Stimulated activated CD4-positive, alpha-beta T cell treated with anti-CD3 and anti-CD28 coated beads, Interleukin-4, amount 100 ng/mL, for 24 hours (primary cell): Measurements from ENCODE around the gene PCNP.
"Not testable (repeated sequence)": the region's sequence is repeated elsewhere in the genome, so short reads cannot be mapped to it uniquely, and the experiment has no call there.

Source experiments
- DNase-seq: peaks from one replicate; pipeline ENCODE4 v3.0.0-alpha.2; 2020

PCNP gene

GRCh38 chr3:101573449-101574387 lies at the start of gene PCNP:
PCNP (plus strand) TSS chr3:101574180; CDS start chr3:101574216, 36 bp downstream.
- DNase-seq = peak; percentile 100

- no peak for DNase-seq
These were observed 46.5 kb upstream of the PCNP start for GRCh38 chr3:101527441-101527840.

GRCh38 chr3:101527906-101528305 lies 46.1 kb upstream of the PCNP start:
- DNase-seq = no peak

- DNase-seq = no peak
These were observed 43.9 kb upstream of the PCNP start for GRCh38 chr3:101529816-101530685.

DNA sequence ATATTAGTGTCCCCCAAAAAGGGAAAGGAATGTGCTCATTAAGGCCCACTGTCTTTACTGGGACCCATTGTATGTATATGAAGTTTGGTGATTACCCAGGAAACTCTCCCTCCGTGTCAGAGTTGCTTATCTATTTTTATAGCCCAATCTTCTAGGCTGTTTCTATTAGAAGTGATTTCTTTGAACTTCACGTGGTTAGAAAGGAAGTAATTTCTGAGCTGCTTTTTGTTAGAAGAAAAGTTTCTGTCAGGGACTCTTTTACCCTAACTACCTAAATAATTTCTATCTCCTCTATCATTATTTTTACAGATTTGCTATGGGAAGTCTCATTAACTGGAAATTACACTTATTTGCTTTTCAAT lies 43.3 kb upstream of the PCNP start:
- no peak for DNase-seq

DNA sequence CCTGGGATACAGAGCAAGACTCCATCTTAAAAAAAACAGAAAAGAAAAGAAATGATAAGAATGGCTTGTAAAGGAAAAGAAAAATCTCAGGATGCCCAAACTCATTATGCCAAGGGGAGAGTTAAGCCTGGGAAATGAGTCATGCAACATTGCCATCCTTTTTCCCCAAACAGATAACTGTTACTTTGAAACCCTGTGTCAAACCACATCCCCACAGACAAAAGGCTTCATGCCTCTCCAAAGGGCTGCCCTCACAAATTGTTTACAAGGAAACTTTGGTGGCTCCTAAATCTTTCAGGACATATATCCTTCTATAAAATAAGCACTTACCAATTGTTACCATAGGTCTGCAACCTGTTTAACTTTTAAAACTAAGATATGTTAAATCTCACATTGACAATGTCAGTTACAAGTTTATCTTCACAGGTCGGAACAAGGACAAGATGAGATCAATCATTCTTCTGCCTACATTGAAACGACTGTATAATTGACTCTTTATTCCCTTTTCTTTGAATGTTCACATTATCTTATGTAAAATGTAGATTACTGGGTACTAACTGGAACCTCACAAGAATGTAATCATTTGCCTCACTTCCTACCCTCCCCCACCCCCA lies 42.4 kb upstream of the PCNP start:
- no peak for DNase-seq

DNA sequence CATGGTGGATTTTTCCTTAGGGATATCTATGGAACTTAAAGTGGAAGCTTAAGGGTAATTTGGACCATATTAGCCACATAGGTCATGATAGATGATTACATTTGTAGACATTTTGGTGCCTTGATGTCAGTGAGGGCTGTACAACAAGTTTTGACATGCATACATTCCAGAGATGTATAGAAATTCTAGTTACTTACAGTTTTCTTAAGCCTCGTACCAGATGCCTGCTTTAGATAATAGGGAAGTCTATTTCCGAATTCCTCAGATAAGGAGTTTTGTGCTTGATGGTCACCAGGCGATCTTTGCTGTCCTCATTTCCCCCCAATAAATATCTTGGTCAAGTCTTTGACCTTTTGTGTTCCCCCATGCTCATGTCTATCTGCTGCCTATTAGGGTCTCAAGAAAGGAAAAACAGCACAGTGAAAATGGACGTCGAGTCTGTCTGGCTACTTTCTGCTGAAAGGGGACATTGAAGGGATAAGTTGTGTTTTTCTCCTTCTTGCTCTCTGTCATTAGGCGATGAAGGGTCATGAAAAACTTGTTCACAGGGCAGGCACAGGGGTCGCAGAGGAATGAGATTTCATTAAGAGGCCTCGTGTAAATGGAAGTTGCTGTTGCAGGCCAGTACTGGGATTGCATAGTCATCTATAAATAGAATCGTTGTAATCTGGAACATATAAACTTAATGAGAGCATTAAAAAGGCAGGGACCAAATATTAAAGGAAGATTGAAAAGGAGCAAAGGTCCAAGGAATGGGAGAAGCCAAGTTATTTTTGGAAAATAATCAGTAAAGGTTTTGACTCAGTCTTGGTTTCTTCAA lies 41.0 kb upstream of the PCNP start:
- no peak for DNase-seq

DNA sequence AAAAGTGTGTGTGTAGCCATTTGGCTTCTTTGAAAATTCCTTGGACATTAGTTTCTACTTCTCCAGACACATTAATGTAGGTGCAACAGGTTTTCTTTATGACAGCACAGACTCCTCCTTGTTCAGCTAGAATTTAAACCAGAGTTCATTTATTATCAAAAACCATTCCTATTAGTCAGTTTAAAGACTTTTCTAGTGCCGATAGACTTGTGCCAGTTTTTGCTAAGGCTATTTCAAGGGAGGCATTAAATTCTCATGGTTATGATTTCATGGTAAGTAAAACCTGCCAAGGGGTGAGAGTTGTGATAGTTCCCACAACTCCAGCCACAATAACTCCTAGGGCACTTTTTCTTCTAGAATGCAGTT lies 40.4 kb upstream of the PCNP start:
- DNase-seq = no peak

GRCh38 chr3:101535221-101535620 lies 38.8 kb upstream of the PCNP start:
- no peak for DNase-seq

GRCh38 chr3:101536266-101536665 lies 37.7 kb upstream of the PCNP start:
- no peak for DNase-seq

DNA sequence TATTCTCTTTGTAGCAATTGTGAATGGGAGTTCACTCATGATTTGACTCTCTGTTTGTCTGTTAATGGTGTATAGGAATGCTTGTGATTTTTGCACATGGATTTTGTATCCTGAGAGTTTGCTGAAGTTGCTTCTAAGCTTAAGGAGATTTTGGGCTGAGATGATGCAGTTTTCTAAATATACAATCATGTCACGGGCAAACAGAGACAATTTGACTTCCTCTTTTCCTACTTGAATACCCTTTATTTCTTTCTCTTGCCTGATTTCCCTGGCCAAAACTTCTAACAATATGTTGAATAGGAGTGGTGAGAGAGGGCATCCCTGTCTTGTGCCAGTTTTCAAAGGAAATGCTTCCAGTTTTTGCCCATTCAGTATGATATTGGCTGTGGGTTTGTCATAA lies 37.0 kb upstream of the PCNP start:
- not testable (repeated sequence) for DNase-seq

DNA sequence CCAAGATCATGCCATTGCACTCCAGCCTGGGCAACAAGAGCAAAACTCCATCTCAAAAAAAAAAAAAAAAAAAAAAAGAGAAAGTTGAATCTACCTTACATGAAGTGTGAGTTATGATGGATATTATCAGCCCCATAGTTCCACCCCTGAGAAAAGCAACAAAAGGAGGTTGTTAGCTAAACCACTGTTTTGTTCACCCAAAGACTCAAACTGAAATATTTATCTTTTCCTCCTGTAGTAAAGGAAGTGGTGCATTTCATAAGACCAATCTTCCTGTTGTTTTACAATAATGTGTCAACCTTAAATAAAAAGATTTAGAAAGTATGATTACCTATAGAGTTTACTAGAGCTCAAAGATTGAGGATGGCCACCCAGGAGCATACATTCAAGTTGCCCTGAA lies 31.0 kb upstream of the PCNP start:
- no peak for DNase-seq

DNA sequence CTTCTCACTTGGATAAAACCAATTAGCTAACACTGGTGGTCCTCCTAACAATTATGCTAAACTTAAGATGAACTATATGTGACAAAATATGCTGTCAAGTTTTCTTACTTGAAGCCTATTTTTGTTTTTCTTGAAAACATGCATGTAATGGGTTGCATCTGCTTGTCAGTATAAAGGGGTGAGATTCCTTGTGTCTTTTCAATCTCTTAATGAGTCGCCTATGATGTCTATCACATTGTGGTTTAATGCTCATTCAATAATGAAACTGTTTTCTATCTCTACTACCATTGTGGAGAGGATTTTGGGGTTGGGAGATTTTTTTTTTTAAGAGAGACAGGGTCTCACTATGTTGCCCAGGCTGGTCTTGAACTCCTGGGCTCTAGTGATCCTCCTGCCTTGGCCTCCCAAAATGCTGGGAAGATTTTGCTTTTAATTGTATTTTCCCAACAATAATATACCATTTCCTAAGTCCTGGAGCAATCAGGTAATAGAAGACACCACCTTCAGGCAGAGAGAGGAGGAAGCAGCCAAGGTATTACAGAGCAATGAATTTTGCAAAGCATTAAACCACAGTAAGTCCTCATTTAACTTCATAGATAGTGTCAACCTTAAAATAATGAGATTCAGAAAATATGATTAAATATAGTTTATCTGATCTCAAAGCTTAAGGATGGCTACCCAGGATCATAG lies 29.7 kb upstream of the PCNP start:
- no peak for DNase-seq

DNA sequence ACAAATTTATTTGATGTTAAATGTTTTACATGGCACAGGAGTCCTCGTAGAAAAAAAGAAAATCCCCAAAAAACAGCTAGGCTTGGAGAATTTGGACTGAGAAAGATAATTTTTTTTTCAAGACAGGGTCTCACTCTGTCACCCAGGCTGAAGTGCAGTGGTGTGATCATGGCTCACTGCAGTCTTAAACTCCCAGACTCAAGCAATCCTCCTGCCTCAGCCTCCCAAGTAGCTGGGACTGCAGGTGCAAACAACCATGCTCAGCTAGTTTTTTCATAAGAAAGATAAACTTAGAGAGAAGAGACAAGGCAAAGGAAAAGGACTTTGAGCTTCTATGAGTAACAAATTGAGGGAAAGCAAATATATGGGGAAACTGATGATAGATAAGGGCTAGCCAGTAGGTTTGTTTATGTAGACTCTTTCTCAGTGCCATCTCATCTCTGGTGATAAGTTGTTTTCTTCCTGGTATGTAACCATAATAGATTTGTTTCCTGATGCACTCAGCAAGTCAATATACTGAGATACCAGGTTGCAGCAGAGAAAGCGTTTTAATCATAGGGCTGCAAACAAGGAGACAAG lies 25.4 kb upstream of the PCNP start:
- DNase-seq = no peak

DNA sequence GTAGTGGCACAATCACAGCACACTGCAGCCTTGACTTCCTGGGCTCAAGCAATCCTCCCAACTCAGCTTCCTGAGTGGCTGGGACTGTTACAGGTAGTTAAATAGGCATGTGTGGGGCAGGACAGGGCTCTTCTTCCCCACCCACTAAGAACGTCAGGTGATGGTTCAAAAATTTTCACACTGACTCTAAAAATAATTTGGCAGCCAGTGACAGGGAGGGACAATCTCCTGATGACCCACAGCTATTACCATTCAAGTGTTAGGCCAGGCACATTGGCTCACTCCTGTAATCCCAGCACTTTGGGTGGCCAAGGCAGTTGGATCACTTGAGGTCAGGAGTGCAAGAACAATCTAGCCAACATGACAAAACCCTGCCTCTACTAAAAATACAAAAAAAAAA lies 24.5 kb upstream of the PCNP start:
- DNase-seq = no peak

DNA sequence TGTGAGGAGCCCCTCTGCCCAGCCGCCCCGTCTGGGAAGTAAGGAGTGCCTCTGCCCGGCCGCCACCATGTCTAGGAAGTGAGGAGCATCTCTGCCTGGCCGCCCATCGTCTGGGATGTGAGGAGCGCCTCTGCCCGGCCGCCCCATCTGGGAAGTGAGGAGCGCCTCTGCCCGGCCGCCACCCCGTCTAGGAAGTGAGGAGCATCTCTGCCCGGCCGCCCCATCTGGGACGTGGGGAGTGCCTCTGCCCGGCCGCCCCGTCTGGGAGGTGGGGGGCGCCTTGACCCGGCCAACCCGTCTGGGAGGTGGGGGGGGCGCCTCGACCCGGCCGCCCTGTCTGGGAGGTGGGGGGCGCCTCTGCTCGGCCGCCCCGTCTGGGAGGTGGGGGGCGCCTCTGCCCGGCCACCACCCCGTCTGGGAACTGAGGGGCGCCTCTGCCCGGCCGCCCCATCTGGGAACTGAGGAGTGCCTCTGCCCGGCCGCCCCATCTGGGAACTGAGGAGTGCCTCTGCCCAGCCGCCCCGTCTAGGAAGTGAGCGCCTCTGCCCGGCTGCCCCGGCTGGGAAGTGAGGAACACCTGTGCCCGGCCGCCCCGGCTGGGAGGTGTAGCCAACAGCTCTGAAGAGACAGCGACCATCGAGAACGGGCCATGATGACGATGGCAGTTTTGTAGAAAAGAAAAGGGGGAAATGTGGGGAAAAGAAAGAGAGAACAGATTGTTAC lies 22.5 kb upstream of the PCNP start:
- DNase-seq = not testable (repeated sequence)

DNA sequence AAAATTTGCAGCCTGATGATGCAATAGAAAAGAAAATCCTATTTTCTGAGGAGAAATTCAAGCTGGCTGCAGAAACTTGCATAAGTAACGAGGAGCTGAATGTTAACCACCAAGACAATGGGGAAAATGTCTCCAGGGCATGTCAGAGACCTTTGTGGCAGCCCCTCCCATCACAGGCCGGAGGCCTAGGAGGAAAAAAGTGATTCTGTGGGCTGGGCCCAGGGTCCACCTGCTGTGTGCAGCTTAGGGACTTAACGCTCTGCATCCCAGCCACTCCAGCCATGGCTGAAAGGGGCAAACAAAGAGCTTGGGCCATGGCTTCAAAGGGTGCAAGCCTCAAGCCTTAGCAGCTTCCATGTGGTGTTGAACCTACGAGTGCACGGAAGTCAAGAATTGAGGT lies 20.6 kb upstream of the PCNP start:
- DNase-seq = not testable (repeated sequence)

DNA sequence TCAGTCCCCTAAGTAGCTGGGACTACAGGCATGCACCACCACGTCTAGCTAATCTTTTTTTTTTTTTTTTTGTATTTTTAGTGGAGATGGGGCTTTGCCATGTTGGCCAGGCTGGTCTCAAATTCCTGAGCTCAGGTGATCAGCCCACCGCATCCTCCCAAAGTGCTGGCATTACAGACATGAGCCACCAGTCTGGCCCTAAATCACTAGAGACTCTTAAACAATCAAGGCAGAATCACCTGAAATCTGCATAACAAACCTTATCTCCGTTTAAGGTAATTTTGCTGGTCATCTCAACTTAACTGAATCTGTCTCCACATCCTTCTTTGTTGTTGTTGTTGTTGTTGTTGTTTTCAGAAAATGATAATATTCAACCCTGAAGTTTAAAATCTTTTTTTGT lies 17.9 kb upstream of the PCNP start:
- DNase-seq = no peak

DNA sequence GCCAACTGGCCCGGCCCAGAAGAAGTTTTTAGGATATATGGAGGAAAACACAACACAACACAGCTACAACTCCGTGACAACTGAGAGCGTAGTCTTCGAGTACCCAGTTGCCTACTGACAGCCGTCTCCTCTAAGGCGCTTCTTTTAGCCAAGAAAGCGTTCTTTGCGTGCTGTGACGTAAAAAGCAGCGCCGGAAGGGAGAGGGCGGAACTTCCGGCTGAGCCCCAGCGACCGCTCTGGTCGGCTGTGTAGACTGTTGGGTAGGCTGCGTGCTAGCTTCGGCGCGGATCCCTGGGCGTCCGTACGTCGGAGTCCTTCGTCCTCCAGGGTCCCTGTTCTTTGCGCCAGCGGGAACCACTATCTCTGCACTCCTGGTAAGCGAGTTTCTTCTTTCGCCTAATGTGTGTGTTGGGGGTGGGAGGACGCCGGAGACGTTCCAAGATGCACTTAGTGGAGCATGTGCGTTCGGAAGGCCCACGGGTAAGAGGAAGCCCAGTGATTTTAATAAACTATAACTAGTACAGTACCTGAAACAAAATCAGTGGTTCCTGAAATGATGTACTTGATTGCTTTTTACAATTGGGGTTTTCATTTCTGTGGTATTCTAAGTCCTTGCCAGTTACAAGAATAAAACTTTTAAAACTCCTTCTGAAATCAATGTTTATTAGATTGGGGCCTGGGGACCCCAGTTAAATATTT lies 12.2 kb upstream of the PCNP start, which contains the start of gene TRMT10C:
Gene TRMT10C, plus strand, starts transcription at position 239 of the 699 bp plus-strand sequence. CDS start 2,914 bp downstream, outside the sequence.
- DNase-seq = peak; percentile 93
